Naive B cell (primary cell): ENCODE measurements around the gene PSRC1. TPM values are rescaled to one million over a fixed set of nuclear protein-coding genes. Genes with fewer than 3 reads are reported as not detected.
A peak's percentile ranks its signal among the peaks of the same experiment; 100 is the strongest.

Source experiments
- ATAC-seq, 2 donors: fragments of 150-1000 bp; cut with Tn5 transposase; 2 replicates each; pipeline ENCODE4 v1.10.0; 2021; ENCODE audit warnings: low read depth in 2 of 2, mild to moderate bottlenecking in 2 of 2, moderate library complexity in 2 of 2
- DNase-seq: peaks from one replicate; pipeline ENCODE4 v3.0.0; 2022
- H3K27ac Mint-ChIP-seq, 6 donors: one replicate each; pipeline ENCODE4 v1.8.0; 2020 to 2022; ENCODE audit warnings: mild to moderate bottlenecking in 6 of 6, mixed read lengths in 6 of 6, moderate library complexity in 5 of 6, inconsistent platforms in 2 of 6
- H3K27me3 Mint-ChIP-seq, 3 donors: one replicate each; pipeline ENCODE4 v1.8.0; 2021 to 2022; ENCODE audit warnings: mixed read lengths in 3 of 3, mild to moderate bottlenecking in 1 of 3
- H3K36me3 Mint-ChIP-seq, 2 donors: one replicate each; pipeline ENCODE4 v1.8.0; 2020 to 2022; ENCODE audit warnings: mixed read lengths in 2 of 2, inconsistent platforms in 1 of 2, mild to moderate bottlenecking in 1 of 2
- H3K4me1 Mint-ChIP-seq, 3 donors: one replicate each; pipeline ENCODE4 v1.8.0; 2020 to 2022; ENCODE audit warnings: mixed read lengths in 3 of 3, inconsistent platforms in 1 of 3, mild to moderate bottlenecking in 1 of 3, moderate library complexity in 1 of 3
- H3K4me3 Mint-ChIP-seq, 8 donors: one replicate each; pipeline ENCODE4 v1.8.0; 2020 to 2022; ENCODE audit warnings: mild to moderate bottlenecking in 8 of 8, mixed read lengths in 8 of 8, moderate library complexity in 8 of 8, inconsistent platforms in 2 of 8
- H3K9me3 Mint-ChIP-seq, 7 donors: one replicate each; pipeline ENCODE4 v1.8.0; 2020 to 2022; ENCODE audit warnings: mixed read lengths in 7 of 7, mild to moderate bottlenecking in 5 of 7, inconsistent platforms in 2 of 7, moderate library complexity in 1 of 7
- polyA plus RNA-seq, 6 donors: library from polyadenylated mRNA; unstranded; fragments of 300-500 nt; fragmentation: Illumina TruSeq; gene quantifications; one replicate each; pipeline ENCODE4 v1.2.3, GENCODE V29; 2021; ENCODE audit warnings: low read depth in 6 of 6

The PSRC1 gene
- polyA plus RNA-seq, 6 donors from 2014 or later: 0.45 TPM; not detected in 5

DNA sequence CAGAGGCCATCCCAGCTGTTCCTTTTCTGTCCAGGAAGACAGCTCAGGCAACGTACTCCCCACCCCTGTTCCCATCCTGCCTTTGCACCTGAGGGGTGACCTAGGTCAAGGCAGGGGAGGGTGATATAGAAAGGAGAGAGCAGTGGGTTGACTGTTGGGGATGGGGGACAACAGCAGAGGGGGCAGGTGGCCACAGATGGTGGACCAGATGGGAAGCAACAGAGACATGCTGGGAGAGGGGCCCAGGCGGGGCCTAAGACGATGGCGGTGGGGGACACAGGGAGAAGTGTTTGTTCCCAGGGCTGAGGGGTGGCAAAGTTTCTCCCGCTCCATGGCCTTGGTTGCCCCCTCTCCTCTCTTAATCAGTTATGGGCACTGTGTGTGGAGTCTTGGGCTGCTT is 27.3 kb downstream of the PSRC1 start:
- Mint-ChIP-seq H3K9me3 (no peaks in the 10 kb centered on the region), H3K27me3 (peaks cover 4 to 33% (median 21%) of the 10 kb centered on the region in 3 donors), H3K4me3 (no peak overlapping the region), H3K36me3 (no peaks in the 10 kb centered on the region), H3K27ac (peak overlapping the region in 1 of 6 donors; percentile 21), H3K4me1 (peaks cover 7 to 15% (median 14%) of the 10 kb centered on the region in 3 donors)
- ATAC-seq: no peak
- DNase-seq: no peak

DNA sequence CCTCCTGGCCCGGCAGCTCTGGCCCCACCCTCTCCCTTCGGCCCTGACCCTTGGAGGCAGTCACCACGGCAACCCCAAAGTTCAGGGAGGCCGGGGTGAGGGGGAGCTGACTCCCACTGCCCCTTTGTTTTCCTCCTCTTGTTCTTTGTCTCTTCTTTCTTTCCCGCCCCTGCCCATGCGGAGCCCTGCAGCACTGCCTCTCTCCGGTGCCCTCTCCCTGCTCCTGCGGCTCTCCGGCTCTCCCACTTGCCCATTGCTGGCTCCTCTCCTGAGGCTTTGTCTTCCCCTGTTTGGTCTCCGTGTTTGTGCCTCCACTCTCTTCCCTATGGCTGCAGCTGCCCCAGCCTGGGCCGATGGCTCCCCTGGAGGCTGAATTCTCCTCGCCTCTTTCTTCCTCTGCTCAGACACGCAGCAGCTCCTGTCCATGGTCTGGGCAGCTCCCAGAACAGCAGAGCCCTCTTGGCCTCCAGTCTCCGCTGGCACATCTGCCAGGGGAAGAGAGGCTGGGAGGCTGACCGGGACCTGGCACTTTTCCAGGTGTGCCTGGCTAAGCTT is 27.8 kb downstream of the PSRC1 start:
- no peaks in the 10 kb centered on the region for H3K9me3 Mint-ChIP-seq
- no peaks in the 10 kb centered on the region for H3K36me3 Mint-ChIP-seq
- H3K27ac Mint-ChIP-seq: no peak overlapping the region
- H3K4me3 Mint-ChIP-seq: no peak overlapping the region
- ATAC-seq (no peak), DNase-seq (no peak)
- peaks cover 7 to 19% (median 16%) of the 10 kb centered on the region in 3 donors for H3K4me1 Mint-ChIP-seq
- H3K27me3 Mint-ChIP-seq: peaks cover 4 to 37% (median 26%) of the 10 kb centered on the region in 3 donors

DNA sequence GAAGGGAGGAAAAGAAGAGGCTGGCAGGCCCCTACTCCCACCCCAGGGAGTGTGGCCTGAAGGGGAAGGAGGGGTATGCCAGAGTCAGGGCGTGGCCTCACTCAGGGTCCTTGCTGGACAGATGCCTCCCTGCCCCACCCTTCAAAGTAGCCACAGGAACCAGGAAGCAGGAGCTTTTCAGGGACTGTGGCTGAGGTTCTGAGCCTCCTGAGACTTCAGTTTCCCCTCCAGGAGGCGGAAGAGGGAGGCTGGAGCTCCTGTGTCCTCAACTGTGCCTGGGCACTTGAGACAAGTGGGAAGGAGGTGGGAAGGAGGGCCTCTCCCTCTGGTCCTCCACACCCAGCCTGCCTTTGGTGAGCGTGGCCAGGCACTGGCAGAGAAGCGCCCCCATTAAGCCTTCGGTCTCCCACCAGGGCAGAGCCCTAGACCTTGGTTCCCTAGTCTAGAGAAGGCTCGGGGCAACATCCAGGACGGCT is 28.3 kb downstream of the PSRC1 start:
- Mint-ChIP-seq H3K9me3 (no peaks in the 10 kb centered on the region), H3K4me1 (peaks cover 7 to 20% (median 16%) of the 10 kb centered on the region in 3 donors), H3K36me3 (no peaks in the 10 kb centered on the region), H3K27me3 (peaks cover 4 to 37% (median 27%) of the 10 kb centered on the region in 3 donors), H3K4me3 (no peak overlapping the region), H3K27ac (peak overlapping the region in 1 of 6 donors; percentile 32)
- DNase-seq (no peak), ATAC-seq (no peak)

GRCh38 chr1:109253803-109254620 is 28.9 kb downstream of the PSRC1 start:
- ATAC-seq (no peak), DNase-seq (no peak)
- peaks cover 8 to 37% (median 31%) of the 10 kb centered on the region in 3 donors for H3K27me3 Mint-ChIP-seq
- H3K4me3 Mint-ChIP-seq: peak overlapping the region in 1 of 8 donors; percentile 48
- H3K36me3 Mint-ChIP-seq: no peaks in the 10 kb centered on the region
- H3K4me1 Mint-ChIP-seq: peaks cover 10 to 20% (median 16%) of the 10 kb centered on the region in 3 donors
- H3K27ac Mint-ChIP-seq: peak overlapping the region in 2 of 6 donors; percentile 32 to 81
- no peaks in the 10 kb centered on the region for H3K9me3 Mint-ChIP-seq

DNA sequence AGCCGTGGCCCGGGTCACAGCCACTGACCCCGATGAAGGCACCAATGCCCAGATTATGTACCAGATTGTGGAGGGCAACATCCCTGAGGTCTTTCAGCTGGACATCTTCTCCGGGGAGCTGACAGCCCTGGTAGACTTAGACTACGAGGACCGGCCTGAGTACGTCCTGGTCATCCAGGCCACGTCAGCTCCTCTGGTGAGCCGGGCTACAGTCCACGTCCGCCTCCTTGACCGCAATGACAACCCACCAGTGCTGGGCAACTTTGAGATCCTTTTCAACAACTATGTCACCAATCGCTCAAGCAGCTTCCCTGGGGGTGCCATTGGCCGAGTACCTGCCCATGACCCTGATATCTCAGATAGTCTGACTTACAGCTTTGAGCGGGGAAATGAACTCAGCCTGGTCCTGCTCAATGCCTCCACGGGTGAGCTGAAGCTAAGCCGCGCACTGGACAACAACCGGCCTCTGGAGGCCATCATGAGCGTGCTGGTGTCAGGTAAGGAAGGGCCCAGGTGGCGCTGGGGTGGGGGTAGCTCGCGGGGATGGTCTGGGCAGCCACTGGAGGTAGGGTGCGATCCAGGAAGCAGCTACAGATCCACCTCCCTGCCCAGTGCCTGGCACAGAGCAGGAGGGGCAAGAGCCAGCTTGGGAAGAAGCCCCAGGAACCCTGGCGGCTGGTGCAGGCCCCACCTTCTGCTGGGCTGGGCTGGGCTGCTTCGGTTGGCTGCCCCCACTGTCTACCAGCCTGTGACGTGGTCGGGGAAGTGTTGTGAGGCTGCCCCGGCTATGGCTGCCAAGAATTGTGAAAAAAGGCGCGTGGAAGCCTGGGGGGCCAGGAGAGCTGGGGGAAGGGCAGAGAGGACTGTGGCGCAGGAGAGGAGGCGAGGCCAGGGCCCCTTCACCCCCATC is 29.8 kb downstream of the PSRC1 start:
- Mint-ChIP-seq H3K27ac (peak overlapping the region in 2 of 6 donors; percentile 54 to 81), H3K27me3 (peaks cover 10 to 37% (median 36%) of the 10 kb centered on the region in 3 donors)
- ATAC-seq: peak; percentile 47 to 51

GRCh38 chr1:109252167-109252892 is 30.6 kb downstream of the PSRC1 start:
- DNase-seq (no peak), ATAC-seq (no peak)
- Mint-ChIP-seq H3K9me3 (no peaks in the 10 kb centered on the region), H3K36me3 (no peaks in the 10 kb centered on the region), H3K4me1 (peaks cover 11 to 20% (median 16%) of the 10 kb centered on the region in 3 donors), H3K27me3 (peaks cover 10 to 42% (median 37%) of the 10 kb centered on the region in 3 donors), H3K4me3 (peak overlapping the region in 2 of 8 donors; percentile 37 to 67), H3K27ac (peak overlapping the region in 1 of 6 donors; percentile 82)

More for the DNA sequence above, 29.8 kb downstream of the PSRC1 start:
- Mint-ChIP-seq H3K36me3 (no peaks in the 10 kb centered on the region), H3K4me1 (peaks cover 11 to 20% (median 16%) of the 10 kb centered on the region in 3 donors), H3K4me3 (peak overlapping the region in 2 of 8 donors; percentile 3 to 48), H3K9me3 (no peaks in the 10 kb centered on the region)
- no peak for DNase-seq

DNA sequence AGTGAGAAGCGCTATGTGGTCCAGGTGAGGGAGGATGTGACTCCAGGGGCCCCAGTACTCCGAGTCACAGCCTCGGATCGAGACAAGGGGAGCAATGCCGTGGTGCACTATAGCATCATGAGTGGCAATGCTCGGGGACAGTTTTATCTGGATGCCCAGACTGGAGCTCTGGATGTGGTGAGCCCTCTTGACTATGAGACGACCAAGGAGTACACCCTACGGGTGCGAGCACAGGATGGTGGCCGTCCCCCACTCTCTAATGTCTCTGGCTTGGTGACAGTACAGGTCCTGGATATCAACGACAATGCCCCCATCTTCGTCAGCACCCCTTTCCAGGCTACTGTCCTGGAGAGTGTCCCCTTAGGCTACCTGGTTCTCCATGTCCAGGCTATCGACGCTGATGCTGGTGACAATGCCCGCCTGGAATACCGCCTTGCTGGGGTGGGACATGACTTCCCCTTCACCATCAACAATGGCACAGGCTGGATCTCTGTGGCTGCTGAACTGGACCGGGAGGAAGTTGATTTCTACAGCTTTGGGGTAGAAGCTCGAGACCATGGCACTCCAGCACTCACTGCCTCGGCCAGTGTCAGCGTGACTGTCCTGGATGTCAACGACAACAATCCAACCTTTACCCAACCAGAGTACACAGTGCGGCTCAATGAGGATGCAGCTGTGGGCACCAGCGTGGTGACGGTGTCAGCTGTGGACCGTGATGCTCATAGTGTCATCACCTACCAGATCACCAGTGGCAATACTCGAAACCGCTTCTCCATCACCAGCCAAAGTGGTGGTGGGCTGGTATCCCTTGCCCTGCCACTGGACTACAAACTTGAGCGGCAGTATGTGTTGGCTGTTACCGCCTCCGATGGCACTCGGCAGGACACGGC is 31.4 kb downstream of the PSRC1 start:
- no peak for ATAC-seq
- Mint-ChIP-seq H3K4me3 (peak overlapping the region; percentile 37 to 75 (median 56)), H3K27me3 (peaks cover 12 to 50% (median 43%) of the 10 kb centered on the region in 3 donors), H3K4me1 (peaks cover 11 to 20% (median 16%) of the 10 kb centered on the region in 3 donors), H3K27ac (no peak overlapping the region), H3K36me3 (no peaks in the 10 kb centered on the region), H3K9me3 (no peaks in the 10 kb centered on the region)
- no peak for DNase-seq

DNA sequence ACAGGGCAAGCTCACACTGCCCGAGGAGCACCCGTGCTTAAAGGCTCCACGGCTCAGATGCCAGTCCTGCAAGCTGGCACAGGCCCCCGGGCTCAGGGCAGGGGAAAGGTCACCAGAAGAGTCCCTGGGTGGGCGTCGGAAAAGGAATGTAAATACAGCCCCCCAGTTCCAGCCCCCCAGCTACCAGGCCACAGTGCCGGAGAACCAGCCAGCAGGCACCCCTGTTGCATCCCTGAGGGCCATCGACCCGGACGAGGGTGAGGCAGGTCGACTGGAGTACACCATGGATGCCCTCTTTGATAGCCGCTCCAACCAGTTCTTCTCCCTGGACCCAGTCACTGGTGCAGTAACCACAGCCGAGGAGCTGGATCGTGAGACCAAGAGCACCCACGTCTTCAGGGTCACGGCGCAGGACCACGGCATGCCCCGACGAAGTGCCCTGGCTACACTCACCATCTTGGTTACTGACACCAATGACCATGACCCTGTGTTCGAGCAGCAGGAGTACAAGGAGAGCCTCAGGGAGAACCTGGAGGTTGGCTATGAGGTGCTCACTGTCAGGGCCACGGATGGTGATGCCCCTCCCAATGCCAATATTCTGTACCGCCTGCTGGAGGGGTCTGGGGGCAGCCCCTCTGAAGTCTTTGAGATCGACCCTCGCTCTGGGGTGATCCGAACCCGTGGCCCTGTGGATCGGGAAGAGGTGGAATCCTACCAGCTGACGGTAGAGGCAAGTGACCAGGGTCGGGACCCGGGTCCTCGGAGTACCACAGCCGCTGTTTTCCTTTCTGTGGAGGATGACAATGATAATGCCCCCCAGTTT is 32.3 kb downstream of the PSRC1 start:
- H3K36me3 Mint-ChIP-seq: no peaks in the 10 kb centered on the region
- DNase-seq: no peak
- no peak overlapping the region for H3K27ac Mint-ChIP-seq
- H3K4me3 Mint-ChIP-seq: peak overlapping the region; percentile 52 to 89 (median 72)
- peaks cover 15 to 54% (median 42%) of the 10 kb centered on the region in 3 donors for H3K27me3 Mint-ChIP-seq
- H3K9me3 Mint-ChIP-seq: no peaks in the 10 kb centered on the region
- H3K4me1 Mint-ChIP-seq: peaks cover 11 to 20% (median 16%) of the 10 kb centered on the region in 3 donors
- ATAC-seq: no peak

- Mint-ChIP-seq H3K4me1 (peaks cover 9 to 20% (median 11%) of the 10 kb centered on the region in 3 donors), H3K27ac (no peak overlapping the region), H3K9me3 (no peaks in the 10 kb centered on the region), H3K27me3 (peaks cover 17 to 51% (median 36%) of the 10 kb centered on the region in 3 donors), H3K36me3 (no peaks in the 10 kb centered on the region), H3K4me3 (peak overlapping the region; percentile 18 to 80 (median 72))
- no peak for DNase-seq
- peak; percentile 34 for ATAC-seq
Measured at GRCh38 chr1:109249654-109250401, 33.1 kb downstream of the PSRC1 start.

DNA sequence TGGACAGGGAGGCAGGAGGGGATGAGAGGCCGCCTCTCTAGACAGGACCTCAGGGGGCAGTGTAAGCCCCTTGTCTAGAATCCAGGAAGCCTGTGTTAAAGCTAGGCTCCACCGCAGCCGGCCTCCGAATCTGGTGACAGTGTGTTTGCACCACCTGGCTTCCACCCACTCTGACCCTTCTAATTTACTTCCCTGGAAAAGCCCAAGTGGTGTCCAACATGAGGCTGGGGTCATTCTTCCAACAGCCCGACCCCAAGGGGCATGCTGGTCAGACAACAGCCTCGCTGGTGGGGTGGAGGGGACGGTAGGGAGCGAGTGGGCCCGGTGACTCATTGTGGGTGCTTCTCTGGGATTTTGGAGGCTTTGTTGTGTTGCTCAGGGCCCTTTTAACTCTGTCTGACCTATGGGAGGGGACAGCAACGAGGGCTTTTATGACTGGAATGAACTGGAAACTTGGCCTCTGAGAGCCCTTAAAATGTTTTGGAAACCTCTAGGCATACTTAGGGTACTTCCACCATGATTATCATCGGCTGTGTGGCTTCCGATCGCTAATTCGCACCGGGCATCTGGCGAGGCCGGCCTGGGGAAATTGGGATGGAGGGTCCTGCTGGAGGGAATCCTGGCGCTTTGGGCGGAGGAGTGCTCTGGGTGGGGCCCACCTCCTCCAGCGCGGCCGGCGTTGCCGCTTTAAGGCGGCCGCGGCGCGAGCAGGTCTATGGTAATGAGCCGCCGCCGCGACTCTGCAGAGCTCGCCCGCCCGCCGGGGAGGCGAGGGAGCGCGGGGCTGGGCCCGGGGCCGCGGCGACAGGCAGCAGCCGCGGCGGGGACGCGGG is 33.9 kb downstream of the PSRC1 start, which contains the start of gene CELSR2:
TSS of gene CELSR2 (plus strand) at position 743 of the 833 bp plus-strand sequence. CDS start 541 bp downstream, outside the sequence.
- Mint-ChIP-seq H3K27me3 (peaks cover 25 to 59% (median 44%) of the 10 kb centered on the region in 3 donors), H3K27ac (no peak within 1 kb of the TSS), H3K4me1 (peaks cover 9 to 25% (median 11%) of the 10 kb centered on the region in 3 donors), H3K4me3 (peak within 1 kb of the TSS; percentile 71 to 84 (median 76)), H3K9me3 (no peaks in the 10 kb centered on the region), H3K36me3 (no peaks in the 10 kb centered on the region)
- DNase-seq (peak; percentile 57), ATAC-seq (peak; percentile 90)
